Measurements from ENCODE around the gene XRCC5. TPM values are rescaled to one million over a fixed set of nuclear protein-coding genes. Genes with fewer than 3 reads are reported as not detected.

XRCC5 gene
- total and polyA plus RNA-seq, 2 of the 8 experiments (the other 6 are each of a cell fraction or from before 2014, with no cell fraction given) = 308 to 644 TPM

- TF ChIP-seq RNF2 (IDR thresholded peaks at IDR 0.05; ENCODE audit: borderline replicate concordance, low read depth, low read length, missing control alignments, poor library complexity, severe bottlenecking) = no peak
- TF ChIP-seq JUN (IDR thresholded peaks at IDR 0.05; ENCODE audit: low read depth, low read length) = no peak
- no peak for TF ChIP-seq SP2 (IDR thresholded peaks at IDR 0.05; ENCODE audit: low read length)
- no peak for TF ChIP-seq GABPA (IDR thresholded peaks at IDR 0.05; ENCODE audit: borderline replicate concordance, insufficient read depth, low read length)
Measured at GRCh38 chr2:216101109-216101508, 8.0 kb upstream of the XRCC5 start (continued).

Data from H1 (cell line).